Stimulated activated CD4-positive, alpha-beta T cell treated with anti-CD3 and anti-CD28 coated beads, Interleukin-1b, Interleukin-23, amount 100 ng/mL, for 1 hour (primary cell): ENCODE data around the gene DDX39B.
"Not testable (repeated sequence)": the region's sequence is repeated elsewhere in the genome, so short reads cannot be mapped to it uniquely, and the experiment has no call there.

Source experiments
- DNase-seq, 2 donors: peaks; one replicate each; pipeline ENCODE4 v3.0.0-alpha.2; 2020; ENCODE audit warnings: low read depth in 2 of 2

DDX39B gene

DNA sequence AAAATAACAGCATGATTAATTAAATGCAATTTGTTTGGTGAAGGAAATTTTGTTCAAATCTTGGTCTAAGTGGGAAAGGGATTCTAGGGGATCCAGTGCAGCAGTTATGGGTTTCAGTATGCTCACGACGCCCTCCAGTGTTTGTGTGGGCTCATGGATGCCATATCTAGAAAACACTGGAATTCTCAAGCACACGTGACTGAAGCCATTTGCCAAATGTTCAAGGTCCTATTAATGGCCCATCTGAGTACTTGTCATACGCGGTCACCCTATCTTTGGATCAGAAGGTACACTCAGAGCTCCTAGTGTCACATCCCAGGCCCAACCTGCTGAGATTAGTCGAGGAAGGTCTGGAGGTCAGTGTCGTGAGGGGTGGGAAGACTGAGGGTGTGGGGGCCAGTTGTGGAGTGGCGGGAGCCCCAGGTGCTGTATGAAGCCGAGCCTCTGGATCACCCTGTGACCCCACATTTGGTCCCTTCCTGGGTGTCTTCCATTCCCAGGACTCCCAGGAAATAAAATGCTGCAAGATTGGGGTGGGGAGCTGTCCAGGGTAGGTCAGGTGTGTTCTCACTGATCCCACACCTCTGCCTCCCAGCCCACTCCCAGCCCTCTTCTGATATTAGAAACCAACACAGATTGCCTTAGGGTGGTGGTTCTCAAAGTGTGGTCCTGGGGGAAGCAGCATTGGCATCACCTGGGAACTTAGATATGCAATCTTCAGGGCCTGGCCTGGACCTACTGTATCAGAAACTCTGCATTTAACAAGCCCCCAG is 55.6 kb downstream of the DDX39B start:
- DNase-seq: not testable (repeated sequence)

DNA sequence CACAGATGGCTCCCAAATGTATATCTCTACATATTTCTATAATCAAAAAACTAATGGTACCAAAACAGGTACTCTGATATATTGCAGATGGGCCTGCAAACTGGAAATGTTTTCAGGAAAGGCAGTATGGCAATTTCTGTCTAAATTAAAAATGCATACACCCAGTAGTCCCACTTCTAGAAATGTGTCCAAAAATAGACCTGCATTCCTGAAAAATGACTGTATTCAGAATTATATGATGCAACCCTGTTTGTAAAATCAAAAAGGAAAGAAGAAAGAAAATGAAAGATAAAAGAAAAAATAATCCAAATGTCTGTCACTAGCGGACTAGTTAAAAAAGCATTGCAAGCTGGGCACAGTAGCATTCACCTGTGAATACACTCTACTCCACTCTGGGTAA is 56.7 kb downstream of the DDX39B start:
- DNase-seq: no peak

DNA sequence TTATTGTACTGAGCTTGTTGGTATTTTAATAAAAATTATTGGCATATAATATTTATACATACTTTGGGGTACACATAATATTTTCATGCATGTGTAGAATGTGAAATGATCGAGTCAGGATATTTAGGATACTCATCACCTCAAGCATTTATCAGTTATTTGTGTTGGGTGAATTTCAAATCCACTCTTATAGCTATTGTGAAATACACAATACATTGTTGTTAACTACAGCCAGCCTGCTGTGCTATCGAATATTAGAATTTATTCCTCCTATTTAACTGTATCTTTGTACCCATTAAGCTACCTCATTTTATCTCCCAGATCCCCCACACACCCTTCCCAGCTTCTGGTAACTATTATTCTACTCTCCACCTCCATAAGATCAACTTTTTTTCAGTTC is 58.4 kb downstream of the DDX39B start:
- DNase-seq: no peak

DNA sequence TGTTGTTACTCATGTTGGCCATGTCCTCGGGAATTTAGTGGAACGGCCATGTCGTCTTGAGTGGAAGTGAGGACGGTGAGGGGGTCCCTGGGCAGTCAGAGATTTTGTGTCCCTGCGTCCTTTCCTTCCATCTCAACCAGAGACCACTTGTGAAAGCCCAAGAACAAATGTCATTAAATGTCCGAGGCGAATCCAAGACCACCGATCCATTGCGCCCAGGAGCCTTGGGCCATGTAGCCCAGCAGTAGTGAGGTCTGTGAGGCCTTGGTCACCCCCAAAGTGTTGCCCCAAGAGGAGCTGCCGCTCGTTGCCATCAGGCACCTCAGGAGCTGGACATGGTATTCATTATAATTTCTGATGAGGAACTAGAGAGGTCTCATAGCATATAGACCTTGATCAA is 61.2 kb downstream of the DDX39B start:
- DNase-seq: no peak
